HEK293 (cell line): Measurements from ENCODE around the gene LTBP1.
"Not testable (repeated sequence)": the region's sequence is repeated elsewhere in the genome, so short reads cannot be mapped to it uniquely, and the experiment has no call there.

Experiments used
- YY1 ChIP-seq: fragments of 450-650 bp; formaldehyde crosslinking; IDR thresholded peaks from 2 replicates; pipeline ENCODE4 v1.5.1; 2018; ENCODE audit warnings: missing biosample characterization, missing genetic modification characterization
- ZNF830 ChIP-seq: fragments of 450-650 bp; IDR thresholded peaks from 2 replicates; pipeline ENCODE4 v1.5.0; 2018; ENCODE audit warnings: missing biosample characterization, missing genetic modification characterization, low read depth, mild to moderate bottlenecking, moderate library complexity
- TF ChIP-seq, protein P1 (sequence below): fragments of 450-650 bp; formaldehyde crosslinking; IDR thresholded peaks from 2 replicates; pipeline ENCODE4 v1.5.1; 2016; ENCODE audit warnings: missing biosample characterization, missing genetic modification characterization

DNA sequence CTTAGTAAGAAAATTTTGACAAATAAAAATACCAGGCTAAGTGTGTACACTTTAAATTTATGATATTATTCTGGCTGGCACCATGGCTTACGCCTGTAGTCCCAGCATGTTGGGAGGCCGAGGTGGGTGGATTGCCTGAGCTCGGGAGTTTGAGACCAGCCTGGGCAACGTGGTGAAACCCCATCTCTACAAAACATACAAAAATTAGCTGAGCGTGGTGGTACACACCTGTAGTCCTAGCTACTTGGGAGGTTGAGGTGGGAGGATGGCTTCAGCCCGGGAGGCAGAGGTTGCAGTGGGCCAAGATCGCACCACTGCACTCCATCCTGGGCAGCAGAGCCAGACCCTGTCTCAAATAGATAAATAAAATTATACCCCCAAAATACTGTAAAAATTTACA is 421.8 kb downstream of the LTBP1 start:
- TF ChIP-seq, protein P1, sequence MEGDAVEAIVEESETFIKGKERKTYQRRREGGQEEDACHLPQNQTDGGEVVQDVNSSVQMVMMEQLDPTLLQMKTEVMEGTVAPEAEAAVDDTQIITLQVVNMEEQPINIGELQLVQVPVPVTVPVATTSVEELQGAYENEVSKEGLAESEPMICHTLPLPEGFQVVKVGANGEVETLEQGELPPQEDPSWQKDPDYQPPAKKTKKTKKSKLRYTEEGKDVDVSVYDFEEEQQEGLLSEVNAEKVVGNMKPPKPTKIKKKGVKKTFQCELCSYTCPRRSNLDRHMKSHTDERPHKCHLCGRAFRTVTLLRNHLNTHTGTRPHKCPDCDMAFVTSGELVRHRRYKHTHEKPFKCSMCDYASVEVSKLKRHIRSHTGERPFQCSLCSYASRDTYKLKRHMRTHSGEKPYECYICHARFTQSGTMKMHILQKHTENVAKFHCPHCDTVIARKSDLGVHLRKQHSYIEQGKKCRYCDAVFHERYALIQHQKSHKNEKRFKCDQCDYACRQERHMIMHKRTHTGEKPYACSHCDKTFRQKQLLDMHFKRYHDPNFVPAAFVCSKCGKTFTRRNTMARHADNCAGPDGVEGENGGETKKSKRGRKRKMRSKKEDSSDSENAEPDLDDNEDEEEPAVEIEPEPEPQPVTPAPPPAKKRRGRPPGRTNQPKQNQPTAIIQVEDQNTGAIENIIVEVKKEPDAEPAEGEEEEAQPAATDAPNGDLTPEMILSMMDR (tag by site-specific recombination), result not testable (repeated sequence)
- TF ChIP-seq YY1, ZNF830 (tag by site-specific recombination): not testable (repeated sequence)
